Body of pancreas (tissue), 4 donors: Measurements from ENCODE around the gene DISP3.

Source experiments
- CTCF ChIP-seq, 7 experiments: fragments of 450-650 bp in 4 of 7; fragments of 200-600 bp in 3 of 7; sonication (generic) in 3 of 7; IDR thresholded peaks; one replicate each; pipeline ENCODE4 v1.5.1; 2016 to 2019; ENCODE audit warnings: antibody characterized with exemption in 7 of 7
- POLR2A ChIP-seq, 3 donors: fragments of 450-650 bp; IDR thresholded peaks; one replicate each; pipeline ENCODE4 v1.6.1; 2016; ENCODE audit warnings: antibody characterized with exemption in 3 of 3, mild to moderate bottlenecking in 2 of 3

GRCh38 chr1:11529330-11529729, 50.4 kb downstream of the DISP3 start:
- TF ChIP-seq POLR2A (IDR thresholded peaks at IDR 0.05) (no peak), CTCF (IDR thresholded peaks at IDR 0.05) (no peak)
